Measurements from ENCODE around the gene FKRP. TPM values are rescaled to one million over a fixed set of nuclear protein-coding genes. Genes with fewer than 3 reads are reported as not detected.

The FKRP gene
- total and polyA plus RNA-seq, 2 of the 13 experiments (the other 11 are each of a cell fraction or from before 2014, with no cell fraction given) = 7.3 to 9.8 TPM

DNA sequence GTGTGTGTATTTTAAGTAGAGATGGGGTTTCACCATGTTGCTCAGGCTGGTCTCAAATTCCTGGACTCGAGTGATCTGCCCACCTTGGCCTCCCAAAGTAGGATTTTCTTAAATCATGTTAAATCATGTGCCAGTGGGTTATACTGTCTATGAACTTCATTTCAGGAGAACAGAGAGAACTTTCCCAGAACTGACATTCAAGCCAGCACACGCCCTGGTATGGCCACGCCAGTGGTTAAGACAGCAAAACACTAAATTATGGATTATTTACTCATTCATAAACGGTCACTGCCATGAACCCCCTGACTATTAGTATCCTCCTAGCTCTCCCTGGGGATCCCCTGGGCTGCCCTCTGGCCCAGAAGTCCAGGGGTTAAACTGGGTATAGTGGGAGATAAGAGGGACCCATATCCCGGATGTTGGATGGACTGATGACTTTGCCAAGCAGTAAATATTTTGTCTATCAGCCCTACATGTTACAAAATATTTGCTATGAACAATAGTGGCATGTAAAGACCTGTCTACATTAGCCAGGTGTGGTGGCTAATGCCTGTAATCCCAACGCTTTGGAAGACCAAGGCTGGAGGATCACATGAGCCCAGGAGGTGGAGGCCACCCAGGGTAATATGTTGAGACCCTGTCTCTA is 16.5 kb downstream of the FKRP start (continued):
- TF ChIP-seq ZFP36 (IDR thresholded peaks at IDR 0.05; ENCODE audit: borderline replicate concordance, low read depth, low read length, partially characterized antibody) (no peak), ZMYM2 (CRISPR knock-in tag; IDR thresholded peaks at IDR 0.05) (no peak), MAFG (CRISPR knock-in tag; IDR thresholded peaks at IDR 0.05) (no peak), GLMP (CRISPR knock-in tag; IDR thresholded peaks at IDR 0.05; ENCODE audit: borderline replicate concordance) (no peak), WIZ (CRISPR knock-in tag; IDR thresholded peaks at IDR 0.05) (no peak), KLF9 (CRISPR knock-in tag; IDR thresholded peaks at IDR 0.05; ENCODE audit: low read depth) (no peak), ATM (IDR thresholded peaks at IDR 0.05; ENCODE audit: borderline replicate concordance) (no peak), CEBPZ (IDR thresholded peaks at IDR 0.05; ENCODE audit: low read length) (no peak)
- TF ChIP-seq, protein P1, sequence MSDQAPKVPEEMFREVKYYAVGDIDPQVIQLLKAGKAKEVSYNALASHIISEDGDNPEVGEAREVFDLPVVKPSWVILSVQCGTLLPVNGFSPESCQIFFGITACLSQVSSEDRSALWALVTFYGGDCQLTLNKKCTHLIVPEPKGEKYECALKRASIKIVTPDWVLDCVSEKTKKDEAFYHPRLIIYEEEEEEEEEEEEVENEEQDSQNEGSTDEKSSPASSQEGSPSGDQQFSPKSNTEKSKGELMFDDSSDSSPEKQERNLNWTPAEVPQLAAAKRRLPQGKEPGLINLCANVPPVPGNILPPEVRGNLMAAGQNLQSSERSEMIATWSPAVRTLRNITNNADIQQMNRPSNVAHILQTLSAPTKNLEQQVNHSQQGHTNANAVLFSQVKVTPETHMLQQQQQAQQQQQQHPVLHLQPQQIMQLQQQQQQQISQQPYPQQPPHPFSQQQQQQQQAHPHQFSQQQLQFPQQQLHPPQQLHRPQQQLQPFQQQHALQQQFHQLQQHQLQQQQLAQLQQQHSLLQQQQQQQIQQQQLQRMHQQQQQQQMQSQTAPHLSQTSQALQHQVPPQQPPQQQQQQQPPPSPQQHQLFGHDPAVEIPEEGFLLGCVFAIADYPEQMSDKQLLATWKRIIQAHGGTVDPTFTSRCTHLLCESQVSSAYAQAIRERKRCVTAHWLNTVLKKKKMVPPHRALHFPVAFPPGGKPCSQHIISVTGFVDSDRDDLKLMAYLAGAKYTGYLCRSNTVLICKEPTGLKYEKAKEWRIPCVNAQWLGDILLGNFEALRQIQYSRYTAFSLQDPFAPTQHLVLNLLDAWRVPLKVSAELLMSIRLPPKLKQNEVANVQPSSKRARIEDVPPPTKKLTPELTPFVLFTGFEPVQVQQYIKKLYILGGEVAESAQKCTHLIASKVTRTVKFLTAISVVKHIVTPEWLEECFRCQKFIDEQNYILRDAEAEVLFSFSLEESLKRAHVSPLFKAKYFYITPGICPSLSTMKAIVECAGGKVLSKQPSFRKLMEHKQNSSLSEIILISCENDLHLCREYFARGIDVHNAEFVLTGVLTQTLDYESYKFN (CRISPR knock-in tag; conservative IDR thresholded peaks at IDR 0.05) = no peak
- TF ChIP-seq, protein P2, sequence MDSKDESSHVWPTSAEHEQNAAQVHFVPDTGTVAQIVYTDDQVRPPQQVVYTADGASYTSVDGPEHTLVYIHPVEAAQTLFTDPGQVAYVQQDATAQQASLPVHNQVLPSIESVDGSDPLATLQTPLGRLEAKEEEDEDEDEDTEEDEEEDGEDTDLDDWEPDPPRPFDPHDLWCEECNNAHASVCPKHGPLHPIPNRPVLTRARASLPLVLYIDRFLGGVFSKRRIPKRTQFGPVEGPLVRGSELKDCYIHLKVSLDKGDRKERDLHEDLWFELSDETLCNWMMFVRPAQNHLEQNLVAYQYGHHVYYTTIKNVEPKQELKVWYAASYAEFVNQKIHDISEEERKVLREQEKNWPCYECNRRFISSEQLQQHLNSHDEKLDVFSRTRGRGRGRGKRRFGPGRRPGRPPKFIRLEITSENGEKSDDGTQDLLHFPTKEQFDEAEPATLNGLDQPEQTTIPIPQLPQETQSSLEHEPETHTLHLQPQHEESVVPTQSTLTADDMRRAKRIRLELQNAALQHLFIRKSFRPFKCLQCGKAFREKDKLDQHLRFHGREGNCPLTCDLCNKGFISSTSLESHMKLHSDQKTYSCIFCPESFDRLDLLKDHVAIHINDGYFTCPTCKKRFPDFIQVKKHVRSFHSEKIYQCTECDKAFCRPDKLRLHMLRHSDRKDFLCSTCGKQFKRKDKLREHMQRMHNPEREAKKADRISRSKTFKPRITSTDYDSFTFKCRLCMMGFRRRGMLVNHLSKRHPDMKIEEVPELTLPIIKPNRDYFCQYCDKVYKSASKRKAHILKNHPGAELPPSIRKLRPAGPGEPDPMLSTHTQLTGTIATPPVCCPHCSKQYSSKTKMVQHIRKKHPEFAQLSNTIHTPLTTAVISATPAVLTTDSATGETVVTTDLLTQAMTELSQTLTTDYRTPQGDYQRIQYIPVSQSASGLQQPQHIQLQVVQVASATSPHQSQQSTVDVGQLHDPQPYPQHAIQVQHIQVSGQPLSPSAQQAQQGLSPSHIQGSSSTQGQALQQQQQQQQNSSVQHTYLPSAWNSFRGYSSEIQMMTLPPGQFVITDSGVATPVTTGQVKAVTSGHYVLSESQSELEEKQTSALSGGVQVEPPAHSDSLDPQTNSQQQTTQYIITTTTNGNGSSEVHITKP (CRISPR knock-in tag; IDR thresholded peaks at IDR 0.05; ENCODE audit: low read depth) = no peak
